LNCaP clone FGC (cell line): ENCODE results near the gene CARD19.
"Not testable (repeated sequence)": the region's sequence is repeated elsewhere in the genome, so short reads cannot be mapped to it uniquely, and the experiment has no call there.

ENCODE experiments used
- DNase-seq: peaks from one replicate; pipeline ENCODE4 v3.0.0-alpha.2; 2011; ENCODE audit warnings: low read depth
- H3K4me3 ChIP-seq: 2 replicates; pipeline ENCODE4 v1.5.1; 2011; ENCODE audit warnings: mild to moderate bottlenecking, low read depth, low read length, control low read depth
- CTCF ChIP-seq: IDR thresholded peaks from 2 replicates; pipeline ENCODE4 v1.5.1; 2012; ENCODE audit warnings: mild to moderate bottlenecking; ENCODE audit not compliant: control insufficient read depth, insufficient read depth; ENCODE audit errors: extremely low read depth

The CARD19 gene

GRCh38 chr9:93112864-93113389 is 16.9 kb downstream of the CARD19 start:
- TF ChIP-seq CTCF = no peak
- DNase-seq = no peak
- H3K4me3 ChIP-seq = no peak overlapping the region

DNA sequence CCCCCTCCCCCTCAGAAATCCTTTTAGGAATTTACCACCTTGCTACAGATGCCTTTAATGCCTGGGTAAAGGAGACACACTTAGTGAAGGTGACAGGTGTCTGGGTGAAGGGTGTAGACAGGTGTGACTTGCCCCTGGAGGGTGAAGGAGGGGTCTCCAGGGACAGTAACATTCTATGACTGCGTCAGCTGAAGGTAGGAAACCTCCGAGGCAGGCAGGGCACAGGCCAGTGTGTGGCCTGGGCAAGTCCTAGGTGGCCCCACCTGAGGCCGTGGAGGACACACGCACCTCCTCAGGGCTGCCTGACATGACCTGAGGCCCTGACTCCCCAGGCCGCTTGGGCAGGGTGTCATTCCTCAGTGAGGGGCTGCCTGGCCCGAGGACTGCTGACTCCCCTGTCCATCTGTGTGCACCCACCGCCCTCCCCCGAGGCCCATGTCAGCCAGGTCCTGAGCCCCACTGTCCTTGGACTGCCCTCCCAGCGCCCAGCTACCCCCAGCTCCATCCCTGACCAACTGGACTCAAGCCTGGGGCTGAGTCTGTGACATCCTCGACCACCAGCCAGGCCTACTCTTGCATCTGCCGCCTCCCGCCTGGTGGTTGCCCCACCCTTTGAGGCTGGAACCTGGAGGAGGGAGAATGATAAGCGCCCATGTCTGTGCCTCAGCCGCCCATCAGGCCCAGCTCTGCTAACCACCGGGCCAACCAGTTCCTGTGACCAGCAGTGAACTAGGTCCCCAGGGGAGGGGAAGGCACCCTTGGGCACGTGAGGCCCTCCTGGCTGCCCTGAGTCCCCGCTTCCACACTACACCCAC is 18.4 kb downstream of the CARD19 start:
- no peak for TF ChIP-seq CTCF
- DNase-seq = no peak
- no peak overlapping the region for H3K4me3 ChIP-seq

- TF ChIP-seq CTCF = no peak
- H3K4me3 ChIP-seq = no peak overlapping the region
- no peak for DNase-seq
These were observed 18.9 kb downstream of the CARD19 start for GRCh38 chr9:93114984-93115335.

DNA sequence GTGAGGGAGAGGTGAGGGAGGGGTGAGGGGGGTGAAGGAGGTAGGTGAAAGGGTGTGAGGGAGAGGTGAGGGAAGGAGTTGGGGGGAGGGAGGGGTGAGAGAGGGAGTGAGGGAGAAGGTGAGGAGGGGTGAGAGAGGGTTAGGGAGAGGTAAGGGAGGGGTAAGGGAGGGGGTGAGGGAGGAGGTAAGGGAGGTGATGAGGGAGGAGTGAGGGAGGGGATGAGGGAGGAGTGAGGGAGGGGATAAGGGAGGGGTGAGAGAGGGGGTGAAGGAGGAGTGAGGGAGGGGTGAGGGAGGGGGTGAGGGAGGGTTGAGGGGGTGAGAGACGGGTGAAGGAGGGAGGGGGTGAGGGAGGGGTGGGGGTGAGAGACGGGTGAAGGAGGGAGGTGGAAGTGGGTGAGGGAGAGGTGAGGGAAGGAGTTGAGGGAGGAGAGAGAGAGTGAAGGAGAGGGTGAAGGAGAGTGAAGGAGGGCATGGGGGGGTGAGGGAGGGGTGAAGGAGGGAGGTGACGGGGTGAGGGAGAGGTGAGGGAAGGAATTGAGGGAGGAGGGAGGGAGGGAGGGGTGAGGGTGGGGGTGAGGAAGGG is 19.6 kb downstream of the CARD19 start:
- TF ChIP-seq CTCF = no peak
- no peak overlapping the region for H3K4me3 ChIP-seq
- DNase-seq = no peak

DNA sequence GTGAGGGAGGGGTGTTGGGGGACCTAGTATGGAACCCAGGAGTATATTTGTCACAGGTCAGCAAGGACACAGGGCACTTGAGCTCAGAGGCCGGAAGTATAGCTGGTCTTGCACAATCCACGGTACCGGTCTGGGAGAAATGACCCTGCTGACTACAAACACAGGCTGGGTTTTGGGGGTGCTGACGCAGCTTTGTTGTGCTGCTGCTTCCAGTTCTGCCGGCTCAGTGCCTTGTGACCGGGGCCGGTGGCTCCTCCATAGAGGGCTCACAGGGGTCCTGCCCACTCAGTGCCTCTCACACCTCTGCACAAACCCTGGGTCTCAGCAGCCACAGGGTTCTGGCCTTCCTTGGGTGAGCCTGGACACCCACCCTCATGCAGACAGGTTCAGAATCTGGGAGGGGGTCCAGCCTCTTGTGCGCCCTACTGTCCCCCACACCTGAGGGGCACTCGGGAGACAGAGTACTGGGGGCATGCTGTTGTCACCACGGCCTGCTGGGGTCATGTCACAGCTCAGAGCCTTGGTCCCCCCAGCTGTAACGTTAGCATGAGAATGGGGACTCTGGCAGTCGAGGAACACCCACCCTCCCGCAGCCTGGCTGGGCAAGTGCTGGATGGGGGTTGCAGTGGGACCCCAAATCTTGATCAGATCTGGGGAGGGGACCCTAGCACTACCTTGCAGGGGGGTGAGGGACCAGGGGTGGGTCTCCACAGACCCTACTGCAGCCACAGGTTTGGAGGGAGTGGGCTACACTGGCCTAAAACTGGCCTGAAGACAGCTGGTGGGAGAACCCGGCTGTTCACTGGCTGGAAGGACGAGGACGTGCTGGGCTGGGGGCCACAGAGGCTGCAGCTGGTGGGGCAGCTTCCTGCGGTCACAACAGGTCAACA is 20.3 kb downstream of the CARD19 start:
- H3K4me3 ChIP-seq = no peak overlapping the region
- TF ChIP-seq CTCF = no peak
- DNase-seq = no peak

GRCh38 chr9:93117521-93117920 is 21.5 kb downstream of the CARD19 start:
- DNase-seq, H3K4me3 ChIP-seq: not testable (repeated sequence)
